GM12875 (cell line): ENCODE data around the gene PNKD.

Experiments used
- H3K4me3 ChIP-seq: one replicate; pipeline ENCODE4 v1.5.1; 2011; ENCODE audit warnings: low read depth, low read length, control low read depth
- CTCF ChIP-seq: IDR thresholded peaks from 2 replicates; pipeline ENCODE4 v1.5.1; 2011; ENCODE audit warnings: low read depth, mild to moderate bottlenecking, control low read depth, inconsistent platforms, low read length, moderate library complexity, borderline replicate concordance; ENCODE audit not compliant: insufficient read depth

Gene PNKD

GRCh38 chr2:218273908-218274249 is 3.6 kb downstream of the PNKD start:
- TF ChIP-seq CTCF = no peak

DNA sequence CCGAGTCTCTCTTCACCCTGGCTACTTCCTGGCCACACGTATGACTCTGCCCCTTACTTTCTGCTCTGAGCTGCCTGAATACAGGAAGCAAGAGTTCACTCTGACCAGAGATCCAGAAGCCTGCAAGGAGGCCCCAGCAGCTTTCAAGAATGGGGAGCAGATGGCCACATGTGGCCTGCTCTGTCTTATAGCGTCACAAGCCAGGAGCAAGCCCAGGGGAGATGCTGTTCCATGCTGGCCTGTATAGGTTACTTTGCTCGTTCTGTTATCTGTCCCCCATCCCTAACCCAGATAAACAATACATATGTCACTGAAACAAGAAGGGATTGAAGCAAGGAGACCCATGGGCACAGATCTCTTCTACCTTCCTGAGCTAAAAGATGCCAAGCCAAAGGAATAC is 4.3 kb downstream of the PNKD start:
- no peak overlapping the region for H3K4me3 ChIP-seq
- TF ChIP-seq CTCF = no peak

More at GRCh38 chr2:218273908-218274249, 3.6 kb downstream of the PNKD start:
- no peak overlapping the region for H3K4me3 ChIP-seq

GRCh38 chr2:218275371-218276072 is 5.2 kb downstream of the PNKD start:
- no peak overlapping the region for H3K4me3 ChIP-seq
- TF ChIP-seq CTCF = no peak

GRCh38 chr2:218276986-218277755 is 6.9 kb downstream of the PNKD start:
- no peak overlapping the region for H3K4me3 ChIP-seq
- no peak for TF ChIP-seq CTCF

- no peak for TF ChIP-seq CTCF
- H3K4me3 ChIP-seq = no peak overlapping the region
These were observed 7.6 kb downstream of the PNKD start for GRCh38 chr2:218277921-218278320.

DNA sequence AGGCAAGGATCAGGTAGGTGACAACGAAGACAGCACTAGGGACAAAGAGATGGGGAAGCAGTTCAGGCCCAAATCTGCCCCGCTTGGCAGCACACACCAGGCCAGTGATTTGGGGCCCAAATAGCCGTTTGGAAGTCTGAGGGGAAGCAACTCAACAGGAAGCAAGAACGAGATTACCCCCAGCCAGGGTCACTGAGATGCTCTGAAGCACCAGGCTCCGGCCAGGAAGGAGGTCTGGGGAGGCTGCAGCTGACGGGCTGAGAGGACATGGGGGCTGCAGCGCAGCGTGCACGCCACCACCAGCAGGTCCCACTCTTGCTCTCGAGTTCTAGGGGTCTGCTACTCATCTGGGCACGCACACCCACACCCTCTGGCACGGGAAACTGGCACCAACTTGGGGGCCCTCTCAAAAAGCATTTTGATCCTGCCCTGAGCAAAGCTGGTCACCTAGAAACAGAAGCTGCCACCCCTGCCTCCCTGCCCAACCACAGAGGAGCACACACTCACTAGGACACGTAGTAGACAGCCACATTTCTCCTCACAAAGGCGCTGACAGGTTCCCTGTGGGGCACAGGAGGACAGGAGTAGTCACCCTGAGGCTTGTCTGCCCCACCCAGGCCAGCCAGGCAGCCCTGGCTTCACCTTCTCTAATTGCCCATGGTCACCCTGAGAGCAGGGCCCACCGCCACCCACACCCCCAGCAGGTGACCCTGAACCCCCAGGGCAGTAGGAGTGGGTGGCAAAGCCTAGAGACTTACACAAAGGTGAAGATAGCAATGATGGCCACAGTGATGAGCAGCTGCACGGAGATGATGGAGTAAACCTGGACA is 8.4 kb downstream of the PNKD start:
- TF ChIP-seq CTCF = no peak

More for the DNA sequence above, 8.4 kb downstream of the PNKD start:
- no peak overlapping the region for H3K4me3 ChIP-seq
